Stimulated activated CD4-positive, alpha-beta T cell treated with anti-CD3 and anti-CD28 coated beads, Interleukin-1b, Interleukin-23, amount 100 ng/mL, for 4 hours (primary cell): ENCODE data around the gene UVRAG.
"Not testable (repeated sequence)": the region's sequence is repeated elsewhere in the genome, so short reads cannot be mapped to it uniquely, and the experiment has no call there.

Source experiments
- DNase-seq, 2 donors: peaks; one replicate each; pipeline ENCODE4 v3.0.0-alpha.2; 2020; ENCODE audit warnings: low read depth in 2 of 2

The UVRAG gene

DNA sequence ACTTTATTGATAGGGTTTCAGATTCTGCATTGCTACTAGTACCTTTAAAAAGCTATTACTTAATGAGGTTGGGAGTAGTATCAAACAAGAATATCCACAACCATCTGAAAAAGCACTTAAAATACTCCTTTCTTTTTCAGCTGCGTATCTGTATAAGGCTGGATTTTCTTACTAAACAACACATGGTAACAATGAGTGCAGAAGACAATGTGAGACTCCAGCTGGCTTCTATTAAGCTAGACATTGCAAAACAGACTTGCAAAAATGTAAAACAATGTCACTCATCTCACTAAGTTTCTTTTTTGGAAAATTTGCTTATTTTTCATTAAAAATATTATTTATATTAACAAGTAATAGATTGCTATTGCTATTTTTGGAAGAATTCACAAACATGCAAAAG, 258.7 kb downstream of the UVRAG start:
- DNase-seq: no peak

- DNase-seq: no peak
Observed at GRCh38 chr11:76074148-76075095, 259.4 kb downstream of the UVRAG start.

DNA sequence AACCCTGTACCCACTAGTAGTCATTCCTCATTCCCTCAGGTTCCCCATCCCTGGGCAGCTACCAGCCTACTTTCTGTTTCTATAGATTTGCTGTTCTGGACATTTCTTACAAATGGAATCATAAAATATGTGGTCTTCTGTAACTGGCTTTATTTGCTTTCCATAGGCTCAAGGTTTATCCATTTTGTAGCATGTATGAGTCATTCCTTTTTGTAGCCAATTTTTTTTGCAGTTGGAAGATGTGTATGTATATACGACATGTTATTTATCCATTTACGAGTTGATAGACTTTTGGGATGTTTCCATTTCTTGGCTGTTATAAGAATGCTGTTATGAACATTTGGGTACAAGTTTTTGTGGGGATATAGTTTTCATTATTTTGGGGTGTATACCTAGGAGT, 260.7 kb downstream of the UVRAG start:
- DNase-seq: no peak

DNA sequence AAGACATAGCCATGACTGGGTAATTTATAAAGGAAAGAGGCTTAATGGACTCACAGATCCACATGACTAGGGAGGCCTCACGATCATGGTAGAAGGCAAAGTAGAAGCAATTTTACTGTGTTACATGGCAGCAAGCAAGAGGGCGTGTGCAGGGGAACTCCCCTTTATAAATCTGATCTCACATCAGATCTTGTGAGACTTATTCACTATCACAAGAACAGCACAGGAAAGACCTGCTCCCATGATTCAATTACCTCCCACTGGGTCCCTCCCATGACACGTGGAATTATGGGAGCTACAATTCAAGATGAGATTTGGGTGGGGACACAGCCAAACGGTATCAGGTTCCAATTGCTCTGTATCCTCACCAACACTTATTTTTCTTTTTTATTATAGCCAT, 261.2 kb downstream of the UVRAG start:
- not testable (repeated sequence) for DNase-seq

DNA sequence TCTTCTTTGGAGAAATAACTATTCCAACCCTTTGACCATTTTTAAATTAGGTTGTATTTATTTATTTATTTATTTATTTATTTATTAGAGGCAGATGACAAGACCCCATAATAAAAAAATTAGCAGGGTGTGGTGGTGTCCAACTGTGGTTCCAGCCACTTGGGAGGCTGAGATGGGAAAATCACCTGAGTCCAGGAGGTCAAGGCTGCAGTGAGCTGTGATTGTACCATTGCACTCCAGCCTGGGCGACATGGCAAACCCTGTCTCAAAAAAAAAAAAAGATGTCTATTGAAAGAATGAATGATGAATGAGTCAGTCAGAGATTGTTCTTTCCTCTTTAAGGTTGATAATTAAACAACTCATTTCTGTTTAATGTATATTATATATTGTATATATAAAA, 261.7 kb downstream of the UVRAG start:
- DNase-seq: no peak

- DNase-seq: no peak
Observed at GRCh38 chr11:76077575-76078150, 262.7 kb downstream of the UVRAG start.

GRCh38 chr11:76081084-76081483, 266.1 kb downstream of the UVRAG start:
- DNase-seq: not testable (repeated sequence)

DNA sequence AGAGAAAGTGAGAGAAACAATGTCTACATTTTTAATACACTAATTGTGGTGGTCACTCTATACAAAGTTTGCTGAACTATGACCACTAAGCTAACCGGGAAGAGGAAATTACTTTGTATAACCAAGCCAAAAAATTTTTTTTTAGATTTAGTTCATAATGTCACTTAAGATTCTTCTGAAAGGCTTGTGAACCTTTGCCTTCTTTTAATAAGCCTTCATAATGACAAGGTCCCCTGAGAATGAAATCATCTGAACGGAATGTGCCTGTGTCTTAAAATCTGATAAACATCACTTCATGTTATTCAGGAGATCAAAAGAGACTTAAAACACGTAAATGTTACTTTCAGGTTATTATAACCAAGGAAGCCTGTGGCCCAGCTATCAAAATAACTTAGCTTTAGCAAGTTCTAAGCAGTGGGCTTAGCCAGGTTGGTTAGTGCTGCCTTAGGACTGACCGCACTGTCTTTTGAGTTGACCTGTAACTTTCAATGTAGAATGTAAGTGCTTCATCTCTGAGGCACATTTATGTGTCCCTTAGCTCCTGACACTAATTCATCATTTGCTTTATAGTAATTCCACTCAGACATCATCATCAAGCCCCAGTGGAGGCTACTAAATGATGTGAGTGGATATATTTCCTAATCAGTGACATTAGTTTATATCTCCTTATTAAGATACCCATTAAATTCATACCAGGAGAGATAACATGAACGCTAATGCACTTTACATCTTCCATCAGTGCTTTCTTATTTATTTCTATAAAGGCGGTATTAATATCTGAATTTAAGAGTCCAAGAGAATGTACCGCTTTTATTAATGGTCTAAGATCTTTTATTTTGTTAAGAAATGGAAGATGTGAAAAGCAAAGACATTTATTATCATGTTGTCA, 268.8 kb downstream of the UVRAG start:
- no peak for DNase-seq

DNA sequence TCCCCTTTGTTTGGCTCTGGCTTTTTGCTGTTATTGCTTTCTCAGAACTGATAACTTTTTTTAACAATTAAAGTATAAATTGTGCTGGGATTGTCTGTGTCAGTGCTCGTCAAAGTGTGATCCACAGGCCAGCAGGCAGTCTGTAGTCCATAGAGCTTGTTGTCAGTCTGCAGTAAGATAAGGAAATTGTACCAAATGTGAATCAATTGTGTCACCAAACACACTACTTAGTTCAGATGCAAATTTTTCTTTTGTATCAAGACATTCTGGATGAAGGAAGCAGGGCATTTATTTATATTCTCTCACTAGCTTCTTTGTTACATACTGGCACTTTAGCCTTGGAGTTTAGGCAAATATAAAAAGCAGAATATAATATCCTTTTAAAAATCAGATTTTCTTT, 270.3 kb downstream of the UVRAG start:
- DNase-seq: no peak

DNA sequence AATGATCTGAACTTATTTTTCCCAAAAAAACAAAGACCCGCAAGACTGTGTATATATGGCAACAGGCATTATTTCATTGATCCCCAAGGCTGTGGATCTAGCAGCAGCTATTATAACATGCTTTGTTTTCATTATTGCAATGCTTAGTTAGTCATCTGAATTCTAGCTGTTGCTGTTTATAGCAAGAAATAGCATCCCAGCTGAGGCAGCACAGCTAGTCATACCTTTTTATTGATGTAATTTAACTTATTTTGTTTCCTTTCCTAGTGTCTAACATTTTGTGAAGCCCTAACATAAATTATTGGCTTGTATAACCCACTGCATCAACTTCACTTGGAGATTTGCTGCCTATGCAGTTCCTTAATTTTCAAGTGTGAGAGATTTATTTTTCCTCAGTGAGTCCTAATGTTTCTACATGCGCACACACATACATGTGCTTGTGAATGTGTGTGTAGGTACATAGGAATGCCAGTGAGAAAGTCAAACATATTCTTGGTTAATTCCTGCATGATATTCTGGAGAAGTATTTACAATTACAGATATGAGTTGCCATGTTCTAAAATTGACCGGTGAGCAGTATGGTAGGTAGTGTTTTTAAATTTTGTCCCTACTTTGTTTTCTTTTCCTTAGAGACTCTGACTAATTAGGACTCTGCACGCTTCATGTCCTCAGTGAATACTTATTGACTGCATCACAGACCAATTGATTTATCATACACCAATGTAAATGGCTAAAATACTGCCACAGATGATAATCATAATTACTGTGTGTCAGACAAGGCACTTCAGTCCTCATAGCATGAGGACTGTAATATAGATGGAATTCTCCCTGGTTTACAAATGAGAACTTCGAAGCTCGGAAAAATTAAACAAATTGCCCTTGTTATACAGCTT, 272.0 kb downstream of the UVRAG start:
- DNase-seq: no peak

DNA sequence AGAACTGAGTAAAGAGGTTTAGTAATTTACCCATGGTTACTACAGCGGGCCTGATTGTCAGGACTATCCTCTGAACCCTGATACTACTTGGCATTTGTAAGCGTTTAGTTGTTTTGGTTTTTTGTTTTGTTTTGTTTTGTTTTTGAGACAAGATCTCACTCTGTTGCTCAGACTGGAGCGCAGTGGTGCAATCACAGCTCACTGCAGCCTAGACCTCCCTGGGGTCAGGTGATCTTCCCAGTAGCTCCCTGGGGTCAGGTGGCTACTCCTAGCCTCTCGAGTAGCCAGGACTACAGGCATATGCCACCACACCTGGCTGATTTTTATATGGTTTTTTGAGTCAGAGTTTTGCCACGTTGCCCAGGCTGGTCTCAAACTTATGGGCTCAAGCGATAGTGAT, 272.7 kb downstream of the UVRAG start:
- no peak for DNase-seq

GRCh38 chr11:76088511-76088910, 273.5 kb downstream of the UVRAG start:
- no peak for DNase-seq

- DNase-seq: no peak
Observed at GRCh38 chr11:76090174-76090573, 275.2 kb downstream of the UVRAG start.

GRCh38 chr11:76090821-76091220, 275.8 kb downstream of the UVRAG start:
- no peak for DNase-seq

GRCh38 chr11:76094740-76095139, 279.7 kb downstream of the UVRAG start:
- DNase-seq: no peak

GRCh38 chr11:76095891-76096290, 280.9 kb downstream of the UVRAG start:
- DNase-seq: no peak

DNA sequence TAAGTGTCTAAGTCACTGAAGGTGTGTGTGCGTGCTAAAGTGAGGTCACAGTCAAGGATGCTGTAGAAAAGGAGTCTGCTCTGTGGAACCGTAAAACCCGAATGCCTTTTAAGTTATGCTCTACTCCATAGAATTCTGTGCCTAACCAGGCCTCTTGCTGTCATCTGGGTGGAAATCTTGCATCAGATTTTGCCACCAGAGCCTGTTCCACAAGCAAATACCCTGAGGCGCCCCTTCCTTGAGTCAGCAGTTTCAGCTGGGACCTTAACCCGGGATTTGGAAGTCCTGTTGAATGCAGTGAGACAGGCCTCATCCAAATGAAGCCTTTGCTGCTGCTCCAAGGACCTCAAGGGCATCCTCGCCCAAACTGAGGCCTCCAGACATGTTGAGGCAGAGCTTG, 281.5 kb downstream of the UVRAG start:
- no peak for DNase-seq

GRCh38 chr11:76102802-76103201, 287.8 kb downstream of the UVRAG start:
- no peak for DNase-seq

GRCh38 chr11:76103460-76103859, 288.4 kb downstream of the UVRAG start:
- no peak for DNase-seq

DNA sequence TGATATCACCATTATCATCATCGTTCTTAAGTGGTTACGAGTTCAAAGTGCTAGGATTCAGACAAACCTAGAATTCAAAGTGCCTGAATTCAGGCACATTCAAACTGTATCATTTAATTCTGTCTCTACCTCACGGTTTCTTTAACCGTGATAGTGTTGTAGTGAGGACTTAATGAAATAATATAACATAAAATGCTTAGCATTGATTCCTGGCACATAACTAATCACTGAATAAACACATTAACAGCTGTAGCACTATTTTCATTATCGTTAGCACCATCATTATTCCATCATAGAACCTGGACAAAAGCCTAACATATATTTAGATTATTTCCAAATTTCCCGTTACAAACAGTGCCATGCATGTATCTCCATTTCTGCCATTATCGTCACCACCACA, 289.3 kb downstream of the UVRAG start:
- no peak for DNase-seq

- no peak for DNase-seq
Observed at GRCh38 chr11:76105637-76106036, 290.6 kb downstream of the UVRAG start.
